ENCODE measurements around the gene ANK3.

ANK3 gene

GRCh38 chr10:60331886-60332285 lies 57.8 kb downstream of the ANK3 start:
- Histone ChIP-seq H3K4me1 (ENCODE audit: control insufficient read depth, insufficient read depth, low read length) (no peaks in the 10 kb centered on the region), H3K4me3 (ENCODE audit: low read length in 2 of 2) (no peak overlapping the region), H3K27me3 (ENCODE audit: control insufficient read depth in 1 of 2, insufficient read depth in 2 of 2, low read length in 2 of 2) (no peaks in the 10 kb centered on the region), H3K9ac (ENCODE audit: low read length in 2 of 2) (no peak overlapping the region), H3K27ac (ENCODE audit: low read length) (no peak overlapping the region), H3K36me3 (ENCODE audit: control insufficient read depth in 2 of 2, insufficient read depth in 2 of 2, low read length in 2 of 2) (no peaks in the 10 kb centered on the region), H3K9me3 (ENCODE audit: control insufficient read depth in 2 of 2, low read length in 2 of 2) (no peaks in the 10 kb centered on the region)

GRCh38 chr10:60323162-60323561 lies 66.5 kb downstream of the ANK3 start:
- H3K27me3 ChIP-seq (ENCODE audit: control insufficient read depth in 1 of 2, insufficient read depth in 2 of 2, low read length in 2 of 2), result no peaks in the 10 kb centered on the region
- H3K9me3 ChIP-seq (ENCODE audit: control insufficient read depth in 2 of 2, low read length in 2 of 2), result no peaks in the 10 kb centered on the region
- no peak overlapping the region for H3K9ac ChIP-seq (ENCODE audit: low read length in 2 of 2)
- H3K4me3 ChIP-seq (ENCODE audit: low read length in 2 of 2), result no peak overlapping the region
- H3K4me1 ChIP-seq (ENCODE audit: control insufficient read depth, insufficient read depth, low read length), result no peaks in the 10 kb centered on the region
- H3K36me3 ChIP-seq (ENCODE audit: control insufficient read depth in 2 of 2, insufficient read depth in 2 of 2, low read length in 2 of 2), result no peaks in the 10 kb centered on the region
- H3K27ac ChIP-seq (ENCODE audit: low read length), result no peak overlapping the region

- Histone ChIP-seq H3K9ac (ENCODE audit: low read length in 2 of 2) (no peak overlapping the region), H3K27ac (ENCODE audit: low read length) (no peak overlapping the region), H3K4me1 (ENCODE audit: control insufficient read depth, insufficient read depth, low read length) (no peaks in the 10 kb centered on the region), H3K27me3 (ENCODE audit: control insufficient read depth in 1 of 2, insufficient read depth in 2 of 2, low read length in 2 of 2) (no peaks in the 10 kb centered on the region), H3K4me3 (ENCODE audit: low read length in 2 of 2) (no peak overlapping the region), H3K36me3 (ENCODE audit: control insufficient read depth in 2 of 2, insufficient read depth in 2 of 2, low read length in 2 of 2) (no peaks in the 10 kb centered on the region), H3K9me3 (ENCODE audit: control insufficient read depth in 2 of 2, low read length in 2 of 2) (no peaks in the 10 kb centered on the region)
These were observed 69.0 kb downstream of the ANK3 start for GRCh38 chr10:60320666-60321065.

- H3K9ac ChIP-seq (ENCODE audit: low read length in 2 of 2), result no peak overlapping the region
- no peaks in the 10 kb centered on the region for H3K4me1 ChIP-seq (ENCODE audit: control insufficient read depth, insufficient read depth, low read length)
- no peak overlapping the region for H3K4me3 ChIP-seq (ENCODE audit: low read length in 2 of 2)
- no peaks in the 10 kb centered on the region for H3K9me3 ChIP-seq (ENCODE audit: control insufficient read depth in 2 of 2, low read length in 2 of 2)
- no peaks in the 10 kb centered on the region for H3K36me3 ChIP-seq (ENCODE audit: control insufficient read depth in 2 of 2, insufficient read depth in 2 of 2, low read length in 2 of 2)
- H3K27ac ChIP-seq (ENCODE audit: low read length), result no peak overlapping the region
- H3K27me3 ChIP-seq (ENCODE audit: control insufficient read depth in 1 of 2, insufficient read depth in 2 of 2, low read length in 2 of 2), result no peaks in the 10 kb centered on the region
These were observed 73.6 kb downstream of the ANK3 start for GRCh38 chr10:60316029-60316428.

- H3K9me3 ChIP-seq (ENCODE audit: control insufficient read depth in 2 of 2, low read length in 2 of 2), result no peaks in the 10 kb centered on the region
- H3K27me3 ChIP-seq (ENCODE audit: control insufficient read depth in 1 of 2, insufficient read depth in 2 of 2, low read length in 2 of 2), result no peaks in the 10 kb centered on the region
- H3K36me3 ChIP-seq (ENCODE audit: control insufficient read depth in 2 of 2, insufficient read depth in 2 of 2, low read length in 2 of 2), result no peaks in the 10 kb centered on the region
- H3K9ac ChIP-seq (ENCODE audit: low read length in 2 of 2), result no peak overlapping the region
- no peak overlapping the region for H3K4me3 ChIP-seq (ENCODE audit: low read length in 2 of 2)
- no peak overlapping the region for H3K27ac ChIP-seq (ENCODE audit: low read length)
- no peaks in the 10 kb centered on the region for H3K4me1 ChIP-seq (ENCODE audit: control insufficient read depth, insufficient read depth, low read length)
These were observed 74.4 kb downstream of the ANK3 start for GRCh38 chr10:60315311-60315710.

- H3K36me3 ChIP-seq (ENCODE audit: control insufficient read depth in 2 of 2, insufficient read depth in 2 of 2, low read length in 2 of 2), result no peaks in the 10 kb centered on the region
- no peaks in the 10 kb centered on the region for H3K9me3 ChIP-seq (ENCODE audit: control insufficient read depth in 2 of 2, low read length in 2 of 2)
- H3K4me3 ChIP-seq (ENCODE audit: low read length in 2 of 2), result no peak overlapping the region
- no peak overlapping the region for H3K27ac ChIP-seq (ENCODE audit: low read length)
- no peak overlapping the region for H3K9ac ChIP-seq (ENCODE audit: low read length in 2 of 2)
- H3K27me3 ChIP-seq (ENCODE audit: control insufficient read depth in 1 of 2, insufficient read depth in 2 of 2, low read length in 2 of 2), result no peaks in the 10 kb centered on the region
- no peaks in the 10 kb centered on the region for H3K4me1 ChIP-seq (ENCODE audit: control insufficient read depth, insufficient read depth, low read length)
These were observed 75.4 kb downstream of the ANK3 start for GRCh38 chr10:60314069-60314940.

- no peaks in the 10 kb centered on the region for H3K4me1 ChIP-seq (ENCODE audit: control insufficient read depth, insufficient read depth, low read length)
- H3K36me3 ChIP-seq (ENCODE audit: control insufficient read depth in 2 of 2, insufficient read depth in 2 of 2, low read length in 2 of 2), result no peaks in the 10 kb centered on the region
- H3K4me3 ChIP-seq (ENCODE audit: low read length in 2 of 2), result no peak overlapping the region
- H3K27me3 ChIP-seq (ENCODE audit: control insufficient read depth in 1 of 2, insufficient read depth in 2 of 2, low read length in 2 of 2), result no peaks in the 10 kb centered on the region
- H3K9me3 ChIP-seq (ENCODE audit: control insufficient read depth in 2 of 2, low read length in 2 of 2), result no peaks in the 10 kb centered on the region
- H3K27ac ChIP-seq (ENCODE audit: low read length), result no peak overlapping the region
- no peak overlapping the region for H3K9ac ChIP-seq (ENCODE audit: low read length in 2 of 2)
These were observed 76.1 kb downstream of the ANK3 start for GRCh38 chr10:60313589-60313952.

GRCh38 chr10:60312818-60313588 lies 76.7 kb downstream of the ANK3 start:
- no peak overlapping the region for H3K4me3 ChIP-seq (ENCODE audit: low read length in 2 of 2)
- H3K9ac ChIP-seq (ENCODE audit: low read length in 2 of 2), result no peak overlapping the region
- H3K9me3 ChIP-seq (ENCODE audit: control insufficient read depth in 2 of 2, low read length in 2 of 2), result no peaks in the 10 kb centered on the region
- no peaks in the 10 kb centered on the region for H3K27me3 ChIP-seq (ENCODE audit: control insufficient read depth in 1 of 2, insufficient read depth in 2 of 2, low read length in 2 of 2)
- no peaks in the 10 kb centered on the region for H3K4me1 ChIP-seq (ENCODE audit: control insufficient read depth, insufficient read depth, low read length)
- H3K36me3 ChIP-seq (ENCODE audit: control insufficient read depth in 2 of 2, insufficient read depth in 2 of 2, low read length in 2 of 2), result no peaks in the 10 kb centered on the region
- H3K27ac ChIP-seq (ENCODE audit: low read length), result no peak overlapping the region

GRCh38 chr10:60311821-60312220 lies 77.9 kb downstream of the ANK3 start:
- Histone ChIP-seq H3K9ac (ENCODE audit: low read length in 2 of 2) (no peak overlapping the region), H3K9me3 (ENCODE audit: control insufficient read depth in 2 of 2, low read length in 2 of 2) (no peaks in the 10 kb centered on the region), H3K27ac (ENCODE audit: low read length) (no peak overlapping the region), H3K36me3 (ENCODE audit: control insufficient read depth in 2 of 2, insufficient read depth in 2 of 2, low read length in 2 of 2) (no peaks in the 10 kb centered on the region), H3K4me1 (ENCODE audit: control insufficient read depth, insufficient read depth, low read length) (no peaks in the 10 kb centered on the region), H3K27me3 (ENCODE audit: control insufficient read depth in 1 of 2, insufficient read depth in 2 of 2, low read length in 2 of 2) (no peaks in the 10 kb centered on the region), H3K4me3 (ENCODE audit: low read length in 2 of 2) (no peak overlapping the region)

- H3K27ac ChIP-seq (ENCODE audit: low read length), result no peak overlapping the region
- H3K9ac ChIP-seq (ENCODE audit: low read length in 2 of 2), result no peak overlapping the region
- no peaks in the 10 kb centered on the region for H3K36me3 ChIP-seq (ENCODE audit: control insufficient read depth in 2 of 2, insufficient read depth in 2 of 2, low read length in 2 of 2)
- H3K4me3 ChIP-seq (ENCODE audit: low read length in 2 of 2), result no peak overlapping the region
- no peaks in the 10 kb centered on the region for H3K4me1 ChIP-seq (ENCODE audit: control insufficient read depth, insufficient read depth, low read length)
- H3K9me3 ChIP-seq (ENCODE audit: control insufficient read depth in 2 of 2, low read length in 2 of 2), result no peaks in the 10 kb centered on the region
- H3K27me3 ChIP-seq (ENCODE audit: control insufficient read depth in 1 of 2, insufficient read depth in 2 of 2, low read length in 2 of 2), result no peaks in the 10 kb centered on the region
These were observed 78.9 kb downstream of the ANK3 start for GRCh38 chr10:60310740-60311139.

GRCh38 chr10:60309891-60310290 lies 79.8 kb downstream of the ANK3 start:
- Histone ChIP-seq H3K4me1 (ENCODE audit: control insufficient read depth, insufficient read depth, low read length) (no peaks in the 10 kb centered on the region), H3K9ac (ENCODE audit: low read length in 2 of 2) (no peak overlapping the region), H3K27me3 (ENCODE audit: control insufficient read depth in 1 of 2, insufficient read depth in 2 of 2, low read length in 2 of 2) (no peaks in the 10 kb centered on the region), H3K27ac (ENCODE audit: low read length) (no peak overlapping the region), H3K36me3 (ENCODE audit: control insufficient read depth in 2 of 2, insufficient read depth in 2 of 2, low read length in 2 of 2) (no peaks in the 10 kb centered on the region), H3K9me3 (ENCODE audit: control insufficient read depth in 2 of 2, low read length in 2 of 2) (no peaks in the 10 kb centered on the region), H3K4me3 (ENCODE audit: low read length in 2 of 2) (no peak overlapping the region)
